NCI-H774 (cell line): Measurements from ENCODE around the gene JUN.
"Not testable (repeated sequence)": the region's sequence is repeated elsewhere in the genome, so short reads cannot be mapped to it uniquely, and the experiment has no call there.

Source experiments
- DNase-seq: peaks from one replicate; lab custom pipeline; 2025; lab: John Stamatoyannopoulos, UW

JUN gene

GRCh38 chr1:58808077-58808476 is 24.2 kb upstream of the JUN start:
- no peak for DNase-seq

GRCh38 chr1:58805716-58806571 is 22.1 kb upstream of the JUN start:
- peak; percentile 28 for DNase-seq

GRCh38 chr1:58804853-58805565 is 21.2 kb upstream of the JUN start:
- DNase-seq, result peak; percentile 21

- no peak for DNase-seq
Measured at GRCh38 chr1:58803858-58804257, 20.0 kb upstream of the JUN start.

DNA sequence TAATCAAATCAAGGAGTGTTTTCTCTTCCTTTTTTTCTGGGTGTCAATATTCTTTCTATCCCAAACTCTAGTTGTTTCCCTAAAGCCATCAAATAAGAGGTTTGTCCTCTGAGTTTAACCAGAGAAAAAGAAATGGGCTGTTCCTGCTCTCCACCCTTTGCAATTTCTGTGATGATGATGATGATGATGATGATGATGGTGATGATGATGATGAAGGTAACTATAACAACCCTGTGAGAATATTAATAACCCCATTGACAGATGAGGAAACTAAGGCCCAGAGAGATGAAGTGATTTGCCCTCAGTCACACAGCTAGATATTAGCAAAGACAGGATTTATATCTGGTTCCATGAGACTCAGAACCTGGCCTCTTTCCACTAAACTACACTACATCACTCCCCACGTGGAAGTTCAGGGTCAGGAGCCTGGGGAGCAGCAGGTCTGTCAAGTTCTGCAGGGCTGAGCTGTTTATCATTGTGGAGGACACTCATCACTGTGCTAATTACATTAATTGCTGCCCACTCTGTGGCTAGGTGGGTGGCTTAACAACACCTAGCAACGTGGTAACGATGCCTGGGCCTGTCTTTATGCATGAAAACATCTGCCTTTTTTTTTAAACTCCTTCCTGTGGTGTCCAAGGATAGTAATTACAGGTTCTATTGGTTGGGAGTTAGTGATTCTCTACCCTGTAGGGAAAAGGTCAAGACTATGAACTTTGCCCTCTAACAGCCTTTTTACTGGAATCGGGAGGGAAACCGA is 19.0 kb upstream of the JUN start:
- DNase-seq, result peak; percentile 44

- not testable (repeated sequence) for DNase-seq
Measured at GRCh38 chr1:58801286-58801685, 17.4 kb upstream of the JUN start.

- no peak for DNase-seq
Measured at GRCh38 chr1:58799650-58800049, 15.8 kb upstream of the JUN start.

DNA sequence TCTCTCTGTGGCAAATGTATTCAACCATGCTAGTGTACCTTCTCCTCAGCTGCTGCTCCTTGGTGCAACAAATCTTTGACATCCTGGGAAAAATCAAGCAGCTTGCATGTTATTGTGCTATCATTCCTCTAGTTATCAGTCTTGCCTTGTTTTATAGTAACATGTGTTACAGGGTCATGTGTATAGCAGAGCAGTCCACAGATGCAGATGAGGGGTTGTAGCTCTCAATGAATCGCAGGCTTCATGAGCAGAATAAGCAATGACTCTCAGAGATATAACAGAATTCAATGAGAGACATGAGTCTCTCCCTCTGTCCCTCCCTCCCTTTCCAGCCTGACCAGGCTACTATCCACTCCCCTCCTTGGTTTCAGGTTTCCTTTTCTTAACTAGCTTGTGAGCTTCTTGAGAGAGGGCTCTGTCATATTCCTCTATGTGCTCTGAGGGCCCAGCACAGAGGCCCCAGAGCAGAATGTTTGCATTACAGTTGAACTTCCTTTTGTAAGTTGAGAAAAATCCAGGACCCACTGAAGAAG is 15.1 kb upstream of the JUN start:
- DNase-seq, result no peak

DNA sequence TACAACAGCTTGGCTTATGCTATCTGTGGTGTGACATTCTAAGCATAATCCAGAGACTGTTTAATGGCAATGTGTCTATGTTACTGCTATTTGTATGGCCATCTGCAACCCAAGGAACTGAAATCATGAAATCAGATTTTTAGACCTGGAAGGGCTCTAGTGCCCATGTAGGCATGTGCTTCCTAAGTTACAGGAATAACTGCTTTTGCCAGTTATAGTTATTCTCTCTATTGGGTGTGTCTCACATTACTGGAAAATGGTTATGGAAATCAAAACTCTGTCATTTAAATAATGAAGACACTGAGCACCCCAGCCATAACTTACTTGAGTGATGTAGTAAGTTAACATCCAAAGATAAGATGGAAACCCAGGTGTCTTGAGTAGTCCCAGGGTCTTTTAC is 12.6 kb upstream of the JUN start:
- no peak for DNase-seq

GRCh38 chr1:58794585-58794984 is 10.7 kb upstream of the JUN start:
- DNase-seq, result no peak

- DNase-seq, result no peak
Measured at GRCh38 chr1:58792846-58793245, 9.0 kb upstream of the JUN start.

DNA sequence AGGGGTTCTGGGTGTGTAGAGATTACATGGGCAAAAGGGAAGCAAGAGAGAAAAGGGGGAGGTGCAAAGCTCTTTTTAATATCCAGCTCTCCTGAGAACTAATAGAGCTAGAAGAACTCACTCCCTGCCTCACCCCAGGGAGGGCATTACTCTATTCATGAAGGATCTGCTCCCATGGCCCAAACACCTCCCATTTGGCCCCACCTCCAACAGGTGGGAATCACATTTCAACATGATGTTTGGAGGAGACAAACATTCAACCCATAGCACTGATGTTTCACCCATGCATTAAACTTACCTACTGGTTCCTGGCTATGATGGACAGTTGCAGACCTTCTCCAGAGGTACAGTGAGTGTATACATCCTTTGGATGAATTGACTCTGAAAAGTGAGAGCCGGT is 7.3 kb upstream of the JUN start:
- no peak for DNase-seq

DNA sequence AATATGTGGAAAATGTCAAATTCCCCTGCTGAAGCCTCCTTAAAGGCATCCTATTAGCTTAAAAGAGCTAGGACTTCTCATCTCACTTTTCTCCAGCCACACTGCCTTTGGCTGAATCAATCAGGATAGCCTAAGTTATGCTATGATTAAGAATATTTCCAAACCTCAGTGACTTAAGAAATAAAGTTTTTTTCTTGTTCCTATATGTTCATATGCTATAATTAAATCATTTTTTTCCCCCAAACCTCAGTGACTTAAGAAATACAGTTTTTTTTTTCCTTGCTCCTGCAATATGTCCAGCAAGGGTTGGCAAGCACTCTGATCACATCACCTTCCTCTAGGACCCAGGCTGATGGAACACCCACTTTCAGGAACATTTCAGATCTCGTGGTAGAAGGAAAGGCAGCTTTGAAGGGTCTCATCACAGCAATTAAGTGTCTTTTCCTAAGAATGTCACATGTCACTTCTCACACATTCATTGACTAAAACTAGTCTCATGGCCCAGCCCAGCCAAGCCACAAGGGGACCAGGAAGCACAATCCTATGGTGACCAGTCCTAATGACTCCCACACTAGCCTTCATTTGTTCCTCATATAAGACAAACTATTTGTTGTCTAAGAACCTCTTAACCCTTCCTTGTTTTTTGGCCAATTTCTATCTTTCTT is 6.3 kb upstream of the JUN start:
- DNase-seq, result no peak

DNA sequence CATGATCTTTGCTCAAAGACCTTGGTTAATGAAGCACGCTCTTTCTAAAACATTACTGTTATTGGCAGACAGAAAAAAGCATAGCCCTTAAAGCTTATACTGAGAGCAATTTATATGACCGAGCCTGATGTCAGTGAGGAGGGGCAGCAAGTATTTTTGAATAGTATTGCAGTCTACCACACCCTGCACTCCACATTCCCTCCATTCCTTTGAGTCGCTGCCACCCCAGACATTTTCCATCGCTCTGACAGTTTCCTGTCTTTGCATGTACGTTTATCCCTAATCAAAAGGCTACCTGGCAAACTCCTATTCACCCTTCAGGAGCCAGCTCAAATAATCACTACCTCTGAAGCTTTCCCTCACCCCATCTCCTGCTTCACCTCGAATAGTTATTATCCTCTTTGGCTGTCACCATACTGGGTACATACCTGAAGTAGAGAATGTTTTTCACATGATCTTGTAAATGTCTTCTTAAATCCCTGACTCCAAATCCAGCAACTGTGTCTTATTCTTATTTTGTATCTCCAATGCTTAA is 5.5 kb upstream of the JUN start:
- no peak for DNase-seq

- DNase-seq, result no peak
Measured at GRCh38 chr1:58788259-58788658, 4.4 kb upstream of the JUN start.

- DNase-seq, result no peak
Measured at GRCh38 chr1:58786927-58787245, 3.0 kb upstream of the JUN start.

GRCh38 chr1:58786184-58786926 is 2.5 kb upstream of the JUN start:
- no peak for DNase-seq

GRCh38 chr1:58785442-58786058 is 1.7 kb upstream of the JUN start:
- DNase-seq, result peak; percentile 82

GRCh38 chr1:58784758-58785441 is 1.1 kb upstream of the JUN start:
- peak; percentile 77 for DNase-seq
